Umbilical cord (tissue), 2 donors: ENCODE data around the gene CDH1. TPM values are rescaled to one million over a fixed set of nuclear protein-coding genes. Genes with fewer than 3 reads are reported as not detected.
"Not testable (repeated sequence)": the region's sequence is repeated elsewhere in the genome, so short reads cannot be mapped to it uniquely, and the experiment has no call there.

Experiments
- DNase-seq: peaks from one replicate; pipeline ENCODE4 v3.0.0-alpha.2; 2015; ENCODE audit warnings: low spot score
- total RNA-seq: library from RNA; depleted of rRNA; stranded (reverse); fragments of >200 nt; gene quantifications from one replicate; pipeline ENCODE4 v1.2.3, GENCODE V29; 2014; ENCODE audit warnings: low replicate concordance; ENCODE audit not compliant: insufficient read depth

Gene CDH1
- 15.9 TPM for total RNA-seq

- DNase-seq: peak; percentile 50
Measured at GRCh38 chr16:68737046-68737729, at the start of gene CDH1. Gene CDH1, plus strand, starts transcription at chr16:68737292. Its CDS starts 124 bp downstream, at chr16:68737416.

GRCh38 chr16:68689921-68690320 lies 47.2 kb upstream of the CDH1 start:
- DNase-seq: no peak

- no peak for DNase-seq
Measured at GRCh38 chr16:68695575-68695974, 41.5 kb upstream of the CDH1 start.

GRCh38 chr16:68696514-68696913 lies 40.6 kb upstream of the CDH1 start:
- no peak for DNase-seq

GRCh38 chr16:68698091-68698490 lies 39.0 kb upstream of the CDH1 start:
- DNase-seq: no peak

GRCh38 chr16:68700120-68700519 lies 37.0 kb upstream of the CDH1 start:
- no peak for DNase-seq

GRCh38 chr16:68700831-68701230 lies 36.3 kb upstream of the CDH1 start:
- DNase-seq: no peak

- DNase-seq: peak; percentile 57
Measured at GRCh38 chr16:68704232-68704867, 32.7 kb upstream of the CDH1 start.

- DNase-seq: peak; percentile 81
Measured at GRCh38 chr16:68707340-68708152, 29.5 kb upstream of the CDH1 start.

- DNase-seq: no peak
Measured at GRCh38 chr16:68710211-68710610, 26.9 kb upstream of the CDH1 start.

- no peak for DNase-seq
Measured at GRCh38 chr16:68711421-68712139, 25.5 kb upstream of the CDH1 start.

GRCh38 chr16:68713361-68713760 lies 23.7 kb upstream of the CDH1 start:
- DNase-seq: no peak

GRCh38 chr16:68715471-68715870 lies 21.6 kb upstream of the CDH1 start:
- DNase-seq: no peak

GRCh38 chr16:68716516-68716915 lies 20.6 kb upstream of the CDH1 start:
- not testable (repeated sequence) for DNase-seq

GRCh38 chr16:68717684-68718083 lies 19.4 kb upstream of the CDH1 start:
- no peak for DNase-seq

- DNase-seq: no peak
Measured at GRCh38 chr16:68718590-68718989, 18.5 kb upstream of the CDH1 start.

GRCh38 chr16:68719993-68720489 lies 17.1 kb upstream of the CDH1 start:
- DNase-seq: no peak

GRCh38 chr16:68722119-68723024 lies 14.7 kb upstream of the CDH1 start:
- no peak for DNase-seq

- no peak for DNase-seq
Measured at GRCh38 chr16:68724797-68725196, 12.3 kb upstream of the CDH1 start.

- DNase-seq: no peak
Measured at GRCh38 chr16:68728523-68728922, 8.6 kb upstream of the CDH1 start.

GRCh38 chr16:68731637-68732036 lies 5.5 kb upstream of the CDH1 start:
- DNase-seq: no peak
